ENCODE measurements around the gene CHAF1A.

DNA sequence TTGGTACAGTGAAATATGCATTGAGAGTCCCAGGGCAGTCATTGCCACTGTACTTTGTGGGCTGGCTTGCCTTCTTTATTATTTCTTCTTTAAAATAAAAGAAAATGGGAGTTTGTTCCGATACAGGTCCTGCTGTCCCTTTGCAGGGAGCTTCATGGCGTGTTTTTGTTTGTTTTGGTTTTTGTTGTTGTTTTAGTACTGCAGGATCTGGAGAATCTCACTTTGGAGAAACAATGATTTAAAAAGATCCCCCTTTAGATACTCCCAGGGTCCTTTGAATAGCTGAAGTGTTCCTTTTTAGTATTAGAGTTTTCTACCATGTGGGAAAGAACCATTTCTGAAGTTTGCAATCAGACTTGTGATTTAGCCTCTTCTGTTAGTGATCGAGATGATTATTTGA is 11.1 kb downstream of the CHAF1A start:
- TF ChIP-seq, protein P1, sequence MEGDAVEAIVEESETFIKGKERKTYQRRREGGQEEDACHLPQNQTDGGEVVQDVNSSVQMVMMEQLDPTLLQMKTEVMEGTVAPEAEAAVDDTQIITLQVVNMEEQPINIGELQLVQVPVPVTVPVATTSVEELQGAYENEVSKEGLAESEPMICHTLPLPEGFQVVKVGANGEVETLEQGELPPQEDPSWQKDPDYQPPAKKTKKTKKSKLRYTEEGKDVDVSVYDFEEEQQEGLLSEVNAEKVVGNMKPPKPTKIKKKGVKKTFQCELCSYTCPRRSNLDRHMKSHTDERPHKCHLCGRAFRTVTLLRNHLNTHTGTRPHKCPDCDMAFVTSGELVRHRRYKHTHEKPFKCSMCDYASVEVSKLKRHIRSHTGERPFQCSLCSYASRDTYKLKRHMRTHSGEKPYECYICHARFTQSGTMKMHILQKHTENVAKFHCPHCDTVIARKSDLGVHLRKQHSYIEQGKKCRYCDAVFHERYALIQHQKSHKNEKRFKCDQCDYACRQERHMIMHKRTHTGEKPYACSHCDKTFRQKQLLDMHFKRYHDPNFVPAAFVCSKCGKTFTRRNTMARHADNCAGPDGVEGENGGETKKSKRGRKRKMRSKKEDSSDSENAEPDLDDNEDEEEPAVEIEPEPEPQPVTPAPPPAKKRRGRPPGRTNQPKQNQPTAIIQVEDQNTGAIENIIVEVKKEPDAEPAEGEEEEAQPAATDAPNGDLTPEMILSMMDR (IDR thresholded peaks at IDR 0.05; ENCODE audit: low read depth, low read length, missing input control): no peak
- TF ChIP-seq TAF1 (conservative IDR thresholded peaks at IDR 0.05) (no peak), MAX (IDR thresholded peaks at IDR 0.05) (no peak), GABPA (IDR thresholded peaks at IDR 0.05 in 1 of 2, conservative IDR thresholded peaks at IDR 0.05 in 1 of 2) (no peak), RAD21 (IDR thresholded peaks at IDR 0.05) (no peak)
- TF ChIP-seq, protein P2, sequence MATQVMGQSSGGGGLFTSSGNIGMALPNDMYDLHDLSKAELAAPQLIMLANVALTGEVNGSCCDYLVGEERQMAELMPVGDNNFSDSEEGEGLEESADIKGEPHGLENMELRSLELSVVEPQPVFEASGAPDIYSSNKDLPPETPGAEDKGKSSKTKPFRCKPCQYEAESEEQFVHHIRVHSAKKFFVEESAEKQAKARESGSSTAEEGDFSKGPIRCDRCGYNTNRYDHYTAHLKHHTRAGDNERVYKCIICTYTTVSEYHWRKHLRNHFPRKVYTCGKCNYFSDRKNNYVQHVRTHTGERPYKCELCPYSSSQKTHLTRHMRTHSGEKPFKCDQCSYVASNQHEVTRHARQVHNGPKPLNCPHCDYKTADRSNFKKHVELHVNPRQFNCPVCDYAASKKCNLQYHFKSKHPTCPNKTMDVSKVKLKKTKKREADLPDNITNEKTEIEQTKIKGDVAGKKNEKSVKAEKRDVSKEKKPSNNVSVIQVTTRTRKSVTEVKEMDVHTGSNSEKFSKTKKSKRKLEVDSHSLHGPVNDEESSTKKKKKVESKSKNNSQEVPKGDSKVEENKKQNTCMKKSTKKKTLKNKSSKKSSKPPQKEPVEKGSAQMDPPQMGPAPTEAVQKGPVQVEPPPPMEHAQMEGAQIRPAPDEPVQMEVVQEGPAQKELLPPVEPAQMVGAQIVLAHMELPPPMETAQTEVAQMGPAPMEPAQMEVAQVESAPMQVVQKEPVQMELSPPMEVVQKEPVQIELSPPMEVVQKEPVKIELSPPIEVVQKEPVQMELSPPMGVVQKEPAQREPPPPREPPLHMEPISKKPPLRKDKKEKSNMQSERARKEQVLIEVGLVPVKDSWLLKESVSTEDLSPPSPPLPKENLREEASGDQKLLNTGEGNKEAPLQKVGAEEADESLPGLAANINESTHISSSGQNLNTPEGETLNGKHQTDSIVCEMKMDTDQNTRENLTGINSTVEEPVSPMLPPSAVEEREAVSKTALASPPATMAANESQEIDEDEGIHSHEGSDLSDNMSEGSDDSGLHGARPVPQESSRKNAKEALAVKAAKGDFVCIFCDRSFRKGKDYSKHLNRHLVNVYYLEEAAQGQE (IDR thresholded peaks at IDR 0.05): no peak
